Effector CD4-positive, alpha-beta T cell (primary cell): ENCODE measurements around the gene STK11.

Experiments
- DNase-seq: peaks from one replicate; pipeline ENCODE4 v3.0.0-alpha.2; 2020

Gene STK11

GRCh38 chr19:1226522-1227303 lies 21.1 kb downstream of the STK11 start:
- no peak for DNase-seq

- DNase-seq, result no peak
These were observed 21.9 kb downstream of the STK11 start for GRCh38 chr19:1227304-1228054.

GRCh38 chr19:1228161-1228957 lies 22.8 kb downstream of the STK11 start:
- DNase-seq, result no peak

DNA sequence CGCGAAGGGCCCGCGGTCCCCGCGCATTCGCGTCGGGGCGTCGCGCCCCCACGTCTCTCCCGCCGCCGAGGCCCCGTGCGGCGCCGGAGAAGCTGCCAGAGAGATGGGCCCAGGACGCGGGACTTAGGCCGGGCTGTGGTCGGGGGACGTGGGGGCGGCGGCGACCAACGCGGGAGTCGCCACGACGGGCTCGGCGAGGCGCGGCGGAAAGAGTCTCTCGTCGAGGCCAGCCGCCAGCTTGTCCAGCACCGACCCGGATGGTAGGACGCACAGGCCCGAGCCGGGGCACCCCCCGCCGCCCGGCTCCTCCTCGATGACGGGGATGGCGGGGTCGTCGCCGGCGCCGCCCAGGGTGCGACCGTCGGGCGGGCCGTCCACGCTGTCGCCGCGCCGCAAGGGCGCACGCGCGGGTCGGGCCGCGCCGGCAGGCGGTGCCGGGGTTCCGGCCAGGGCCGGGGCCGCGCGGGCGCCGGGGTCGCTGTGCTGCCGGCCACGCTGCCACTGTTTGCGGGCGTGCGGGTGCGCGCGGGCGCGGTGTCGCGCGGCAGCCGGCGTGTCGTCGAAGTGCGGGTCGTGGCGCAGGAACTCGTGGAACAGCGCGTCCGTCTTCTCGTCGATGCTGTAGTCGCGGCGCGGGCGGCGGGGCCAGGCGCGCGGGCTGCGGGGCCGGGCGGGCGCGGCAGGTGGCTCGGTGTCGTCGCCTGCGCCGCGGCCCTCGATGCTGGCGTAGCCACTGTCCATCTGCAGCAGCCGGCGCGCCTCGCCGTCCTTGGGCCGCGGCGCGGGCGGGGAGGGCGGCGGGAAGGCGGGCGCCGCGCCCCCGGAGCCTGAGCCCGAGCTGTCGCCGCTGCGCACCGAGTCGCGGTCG lies 23.7 kb downstream of the STK11 start:
- no peak for DNase-seq

DNA sequence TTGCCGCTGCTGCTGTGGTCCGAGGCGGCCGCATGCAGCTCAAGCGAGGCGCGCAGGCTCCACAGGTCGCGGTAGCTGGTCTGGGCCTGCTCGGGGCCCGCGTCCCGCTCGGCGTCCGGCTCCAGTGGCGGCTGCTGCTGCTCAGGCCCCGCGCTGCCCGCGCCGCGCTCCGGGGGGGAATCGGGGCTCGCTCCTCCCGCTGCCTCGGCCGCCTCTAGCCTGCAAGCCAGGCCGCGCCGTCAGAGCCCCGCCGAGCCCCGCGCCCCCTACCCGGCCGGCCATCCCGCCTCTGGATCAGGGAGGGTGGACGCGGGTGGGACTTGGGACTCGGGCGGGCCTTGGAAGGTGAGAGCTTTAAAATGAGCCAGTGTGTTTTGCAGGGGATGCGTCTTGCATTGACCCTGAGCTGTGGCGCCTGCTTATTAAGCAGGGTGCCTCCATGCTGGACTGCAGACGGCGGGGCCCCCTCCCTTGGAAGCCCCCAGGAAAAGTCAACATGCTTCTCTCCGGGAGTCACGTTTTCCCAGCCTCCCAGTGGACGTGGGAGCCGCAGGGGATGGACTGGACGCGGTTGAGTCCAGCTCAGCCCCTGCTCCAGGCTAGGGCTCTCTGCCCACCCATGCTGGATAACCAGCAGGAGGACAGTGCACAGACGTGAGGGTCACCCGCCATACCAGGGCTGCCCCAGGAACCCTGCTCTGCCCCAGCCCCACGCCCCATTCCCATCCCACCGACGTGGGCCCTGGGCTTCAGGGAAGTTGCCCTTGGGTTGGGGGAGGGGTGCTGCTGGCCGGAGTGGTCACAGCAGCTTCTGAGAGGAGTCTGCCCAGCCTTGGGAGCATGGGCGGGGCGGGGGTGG lies 24.6 kb downstream of the STK11 start:
- no peak for DNase-seq

DNA sequence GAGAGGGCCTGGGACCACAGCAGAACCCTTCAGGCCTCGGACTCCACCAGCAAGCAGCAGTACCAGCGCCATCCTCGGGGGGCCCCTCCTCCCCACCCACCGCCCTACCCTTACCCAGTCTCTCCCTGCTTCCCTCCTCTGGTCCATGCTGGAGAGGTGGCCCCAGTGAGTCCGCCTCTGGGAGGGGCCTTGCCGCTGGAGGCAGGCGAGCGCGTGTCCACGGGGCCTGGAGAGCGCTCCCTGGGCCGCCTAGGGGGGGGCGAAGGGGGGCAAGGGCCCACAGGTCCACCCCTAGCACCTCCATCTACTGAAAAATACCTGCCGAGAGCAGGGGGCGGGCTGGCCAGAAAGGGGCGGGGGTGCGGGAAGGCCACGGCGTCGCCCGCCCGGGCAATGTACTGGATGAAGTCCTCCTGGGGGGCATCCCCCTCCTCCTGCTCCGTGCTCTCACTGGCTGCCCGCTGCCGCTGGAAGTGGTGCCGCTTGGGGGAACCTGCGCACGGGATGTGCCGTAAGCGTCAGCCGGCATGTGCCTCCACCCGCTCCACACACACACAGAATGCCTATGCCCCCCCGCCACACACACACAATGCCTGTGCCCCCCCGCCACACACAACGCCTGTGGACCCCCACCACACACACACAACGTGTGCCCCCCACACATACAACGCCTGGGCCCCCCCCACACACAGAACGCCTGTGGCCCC lies 25.4 kb downstream of the STK11 start:
- DNase-seq, result no peak

DNA sequence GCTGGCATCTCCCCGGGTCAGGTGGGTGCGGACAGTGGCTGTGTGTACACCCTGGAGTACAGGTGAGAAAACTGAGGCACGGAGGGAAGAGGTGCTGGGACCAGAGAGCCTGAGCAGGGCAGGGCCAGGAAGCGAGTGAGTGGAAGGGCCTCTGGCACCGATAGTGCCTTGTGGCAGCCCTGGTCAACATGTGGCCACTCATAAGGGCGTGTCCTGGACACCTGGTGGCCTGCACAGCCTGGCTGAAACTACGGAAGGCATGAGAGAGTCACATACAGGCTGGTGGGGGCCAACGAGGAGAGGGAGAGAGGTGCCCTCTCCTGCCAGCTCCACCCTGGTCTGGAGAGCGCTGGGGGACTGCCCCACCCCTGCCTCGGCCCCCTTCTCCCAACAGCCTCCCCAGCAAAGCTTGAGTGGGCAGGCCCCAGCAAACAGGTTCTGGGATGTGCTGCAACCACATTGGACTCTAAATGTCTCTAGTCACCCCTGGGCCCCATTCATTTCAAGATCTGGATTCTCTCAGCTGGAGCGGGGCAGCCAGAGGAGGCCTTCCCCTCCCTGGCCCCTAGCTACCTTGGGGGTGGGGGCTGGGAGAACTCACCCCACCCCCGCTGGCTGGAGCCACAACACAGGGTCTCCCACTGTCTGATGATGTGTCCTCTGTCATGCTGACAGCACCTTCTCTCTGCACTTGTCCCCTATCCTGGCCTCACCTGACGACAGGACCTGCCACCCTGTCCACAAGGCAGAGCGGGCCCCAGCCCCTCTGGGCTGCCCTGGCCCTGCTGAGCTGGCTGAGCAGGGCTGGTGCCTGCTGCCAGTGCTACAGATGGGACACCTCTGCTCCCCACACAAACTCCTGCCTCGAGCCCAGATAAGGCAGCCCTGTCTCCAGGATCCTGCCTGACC lies 26.4 kb downstream of the STK11 start:
- DNase-seq, result no peak

GRCh38 chr19:1232652-1233072 lies 27.1 kb downstream of the STK11 start:
- no peak for DNase-seq

- no peak for DNase-seq
These were observed 27.6 kb downstream of the STK11 start for GRCh38 chr19:1233115-1233667.

DNA sequence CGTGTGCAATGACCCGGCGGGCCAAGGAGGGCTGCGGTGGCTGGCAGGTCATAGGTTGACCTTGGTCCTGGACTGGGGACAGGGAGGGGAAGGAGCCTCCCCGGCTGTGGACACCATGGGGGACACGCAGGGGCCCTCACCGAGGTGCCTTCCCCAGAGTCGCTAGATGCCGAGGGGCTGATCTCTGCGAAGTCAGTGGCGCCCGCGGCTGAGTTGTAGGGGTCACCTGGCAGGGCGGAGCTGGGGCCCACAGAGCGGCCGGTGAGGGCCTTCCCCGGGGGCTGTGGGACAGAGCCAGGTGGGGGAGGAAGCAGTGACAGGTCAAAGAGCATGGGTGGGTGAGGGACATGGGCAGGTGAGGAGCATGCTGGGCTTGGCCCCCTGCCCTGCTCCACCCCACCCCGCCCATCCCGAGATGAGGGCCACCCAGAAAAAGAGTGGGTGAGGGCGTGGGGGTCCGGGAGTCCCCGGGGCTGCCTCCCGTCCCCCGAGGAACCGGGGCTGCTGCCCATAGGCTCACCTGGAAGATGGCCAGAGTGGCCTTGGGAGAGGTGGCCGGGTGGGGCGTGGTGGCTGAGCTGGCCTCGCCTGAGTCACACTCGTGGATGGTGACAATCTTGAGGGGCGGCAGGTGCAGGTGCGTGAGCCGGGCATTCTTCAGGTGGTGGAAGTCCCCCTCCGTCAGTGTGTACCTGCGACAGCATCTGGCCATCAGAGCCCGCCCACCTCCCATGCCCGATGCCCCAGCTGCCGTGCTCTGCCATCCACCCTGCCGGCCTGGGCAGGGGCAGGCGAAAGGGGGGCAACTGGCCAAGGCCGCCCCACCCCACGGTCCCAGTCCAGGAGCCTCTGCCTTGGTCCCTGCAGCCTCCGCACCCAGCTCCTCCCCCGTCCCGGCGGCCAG lies 28.7 kb downstream of the STK11 start:
- DNase-seq, result no peak

DNA sequence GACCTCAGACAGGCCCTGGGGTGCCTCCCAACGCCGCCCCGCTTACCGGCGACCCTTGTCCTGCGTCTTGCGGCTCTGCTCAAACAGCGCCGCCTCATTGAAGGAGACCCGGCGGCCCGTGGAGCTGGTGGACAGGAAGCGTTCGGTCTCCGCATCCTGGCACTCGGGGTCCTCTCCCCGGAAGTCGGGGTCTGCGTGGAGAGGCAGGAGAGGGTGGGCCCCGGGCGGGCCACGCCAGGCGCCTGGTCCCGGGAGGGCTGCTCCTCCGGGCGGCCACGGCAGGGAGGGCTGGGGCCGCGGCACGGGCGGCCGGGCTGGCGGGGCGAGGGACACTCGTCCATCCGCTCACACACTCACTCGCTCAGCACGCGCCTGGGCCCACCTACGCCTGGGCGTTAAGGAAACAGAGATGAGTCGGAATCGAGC lies 29.4 kb downstream of the STK11 start:
- DNase-seq, result no peak

- no peak for DNase-seq
These were observed 30.3 kb downstream of the STK11 start for GRCh38 chr19:1235625-1236538.

- no peak for DNase-seq
These were observed 31.0 kb downstream of the STK11 start for GRCh38 chr19:1236576-1236975.

- no peak for DNase-seq
These were observed 31.6 kb downstream of the STK11 start for GRCh38 chr19:1237027-1237659.

DNA sequence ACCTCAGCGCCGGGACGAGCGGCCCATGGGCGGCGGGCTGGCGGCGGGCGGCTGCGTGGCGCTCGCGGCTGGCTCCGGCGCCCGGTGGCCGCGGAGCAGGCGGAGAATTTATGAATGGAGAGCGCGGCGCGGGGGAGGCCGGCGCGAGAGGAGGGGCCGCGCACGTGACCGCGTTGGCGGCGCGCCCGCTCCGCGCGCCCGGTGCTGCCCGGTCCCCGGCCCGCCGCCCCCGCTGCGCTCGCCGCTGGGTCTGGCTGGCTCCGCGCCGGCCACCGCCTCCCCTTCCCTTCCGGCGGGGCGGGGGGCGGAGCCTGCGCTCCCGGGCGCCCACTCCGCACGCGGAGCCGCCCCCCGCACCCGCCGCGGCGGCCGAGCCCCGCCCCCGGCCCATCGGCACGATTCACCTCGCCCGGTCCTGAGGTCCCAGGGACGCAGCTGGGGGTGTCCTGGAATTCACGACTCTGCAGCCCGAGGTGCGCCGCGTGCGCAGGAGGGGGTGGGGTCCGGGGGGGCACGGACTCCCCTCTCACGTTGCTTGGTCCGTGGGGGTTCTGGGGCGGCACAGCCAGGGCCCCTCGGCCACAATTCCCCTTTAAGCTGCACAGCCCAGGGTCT lies 32.3 kb downstream of the STK11 start, which contains the start of gene CBARP:
Gene CBARP (minus strand): TSS at position 252 of the 615 bp plus-strand sequence. CDS start 1,905 bp downstream, outside the sequence.
- DNase-seq, result no peak
